Ramos (cell line): ENCODE measurements around the gene TTC13.

ENCODE experiments used
- in situ Hi-C: fragments of 300-500 bp; cut with MboI; formaldehyde crosslinking; loops from one replicate; pipeline ENCODE4 v1.14.3; 2022; ENCODE audit warnings: low sequenced_read_pairs; ENCODE audit not compliant: unreplicated experiment

Gene TTC13

GRCh38 chr1:230957580-230957989 is 21.1 kb downstream of the TTC13 start:
- in situ Hi-C loops, result no loop called here

GRCh38 chr1:230950404-230950803 is 28.3 kb downstream of the TTC13 start:
- in situ Hi-C loops, result no loop called here

DNA sequence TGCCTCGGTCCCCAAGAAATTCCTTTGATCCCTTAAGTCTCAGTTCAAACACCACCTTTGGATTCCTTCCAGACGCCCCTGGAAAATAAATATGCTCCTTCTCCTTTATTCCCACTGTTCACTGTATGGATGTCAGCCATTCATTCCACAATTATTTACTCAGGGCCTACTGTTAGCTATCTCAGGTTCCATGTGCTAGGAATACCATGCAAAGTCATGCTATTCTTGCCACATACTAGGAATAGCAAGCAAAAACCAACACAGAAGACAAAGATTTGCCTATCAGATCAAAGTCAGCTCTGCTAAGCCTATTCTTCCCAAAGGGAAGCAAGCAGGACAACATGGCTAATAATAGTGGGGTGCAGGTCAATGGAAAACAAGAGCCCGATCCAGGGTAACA is 29.8 kb downstream of the TTC13 start:
- in situ Hi-C loops, result no loop called here

DNA sequence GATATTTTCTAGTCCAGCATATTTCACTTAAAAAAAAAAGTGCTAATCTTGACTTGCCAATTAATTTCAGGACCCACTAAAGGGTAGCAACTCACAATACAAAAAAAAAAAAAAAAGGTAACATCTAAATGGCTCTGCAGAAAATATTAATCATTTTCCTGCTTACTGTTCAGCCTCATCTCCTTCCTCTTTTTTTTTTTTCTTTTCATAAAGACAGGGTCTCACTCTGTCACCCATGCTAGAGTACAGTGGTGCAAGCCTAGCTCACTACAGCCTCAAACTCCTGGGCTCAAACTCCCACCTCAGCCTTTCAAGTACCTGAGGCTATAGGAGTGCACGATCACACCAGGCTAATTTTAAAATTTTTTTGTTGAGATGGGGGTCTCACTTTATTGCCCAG is 30.4 kb downstream of the TTC13 start:
- in situ Hi-C loops, result no loop called here

DNA sequence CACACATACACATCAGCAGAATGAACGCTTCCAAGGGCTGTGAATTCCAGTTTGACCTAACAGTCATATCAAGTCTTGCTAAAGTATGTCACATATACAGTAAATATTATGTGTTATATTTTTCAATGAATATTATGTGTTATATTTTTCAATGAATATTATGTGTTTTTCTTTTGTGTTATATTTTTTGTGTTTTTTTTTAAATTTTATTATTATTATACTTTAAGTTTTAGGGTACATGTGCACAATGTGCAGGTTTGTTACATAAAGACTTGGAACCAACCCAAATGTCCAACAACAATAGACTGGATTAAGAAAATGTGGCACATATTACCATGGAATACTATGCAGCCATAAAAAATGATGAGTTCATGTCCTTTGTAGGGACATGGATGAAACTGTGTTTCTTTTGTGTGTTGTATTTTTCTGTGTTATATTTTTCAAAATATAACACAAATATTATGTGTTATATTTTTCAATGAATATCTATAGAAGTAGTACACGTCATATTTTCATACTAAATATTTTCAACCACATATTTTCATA is 35.5 kb downstream of the TTC13 start:
- in situ Hi-C loops, result no loop called here

GRCh38 chr1:230940848-230941247 is 37.8 kb downstream of the TTC13 start:
- in situ Hi-C loops, result no loop called here

- in situ Hi-C loops, result no loop called here
Measured at GRCh38 chr1:230939806-230940489, 38.7 kb downstream of the TTC13 start.

DNA sequence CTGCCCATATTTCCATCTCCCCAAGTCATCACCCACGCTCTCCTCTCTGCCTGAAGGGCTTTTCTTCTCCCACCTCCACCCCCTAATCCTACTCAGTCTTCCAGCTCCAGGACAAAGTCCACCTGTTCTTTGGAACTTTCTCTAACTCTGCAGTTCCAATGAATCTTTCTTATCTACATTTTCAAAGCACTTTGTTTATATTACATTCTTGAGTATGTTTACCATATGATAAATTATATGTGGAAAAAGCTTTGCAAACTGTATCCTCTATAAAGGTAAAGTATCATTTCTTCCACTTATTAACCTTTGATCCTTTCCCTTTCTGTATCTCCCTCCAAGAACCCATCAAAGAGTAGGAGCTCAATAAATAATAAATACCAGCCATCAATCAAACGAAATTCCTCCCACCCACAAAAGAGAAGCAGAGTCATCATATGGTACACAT is 39.7 kb downstream of the TTC13 start:
- in situ Hi-C loops, result no loop called here

DNA sequence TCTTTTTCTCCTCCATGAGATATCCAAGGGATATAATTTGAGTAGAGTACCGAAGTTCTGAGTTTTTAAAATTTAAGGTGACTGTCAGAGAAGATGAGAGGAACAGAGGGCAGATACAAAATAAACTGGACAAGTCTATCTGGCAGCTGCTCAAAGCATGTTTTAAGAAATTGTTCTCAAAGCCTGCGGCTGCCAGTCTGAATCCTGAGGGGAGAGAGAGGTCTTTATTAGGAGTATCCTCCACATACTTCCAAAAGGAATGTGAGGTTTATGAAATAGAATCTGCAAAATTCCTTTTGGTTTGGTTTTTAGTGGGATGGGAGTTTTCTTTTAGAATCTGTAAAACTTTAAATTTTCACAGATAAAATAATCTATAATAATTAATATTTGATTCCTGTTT is 41.3 kb downstream of the TTC13 start:
- in situ Hi-C loops, result no loop called here

- in situ Hi-C loops, result no loop called here
Measured at GRCh38 chr1:230936475-230936874, 42.2 kb downstream of the TTC13 start.

- in situ Hi-C loops, result no loop called here
Measured at GRCh38 chr1:230935852-230936251, 42.8 kb downstream of the TTC13 start.

- in situ Hi-C loops, result no loop called here
Measured at GRCh38 chr1:230930986-230931385, 47.7 kb downstream of the TTC13 start.

GRCh38 chr1:230926182-230926581 is 52.5 kb downstream of the TTC13 start:
- in situ Hi-C loops, result no loop called here

- in situ Hi-C loops, result no loop called here
Measured at GRCh38 chr1:230925608-230926007, 53.1 kb downstream of the TTC13 start.

- in situ Hi-C loops, result loop anchor here (25.0 kb wide), 2 partner anchors 164 to 289 kb away; no protein-coding TSS in a partner anchor
Measured at GRCh38 chr1:230923176-230923575, 55.5 kb downstream of the TTC13 start.

DNA sequence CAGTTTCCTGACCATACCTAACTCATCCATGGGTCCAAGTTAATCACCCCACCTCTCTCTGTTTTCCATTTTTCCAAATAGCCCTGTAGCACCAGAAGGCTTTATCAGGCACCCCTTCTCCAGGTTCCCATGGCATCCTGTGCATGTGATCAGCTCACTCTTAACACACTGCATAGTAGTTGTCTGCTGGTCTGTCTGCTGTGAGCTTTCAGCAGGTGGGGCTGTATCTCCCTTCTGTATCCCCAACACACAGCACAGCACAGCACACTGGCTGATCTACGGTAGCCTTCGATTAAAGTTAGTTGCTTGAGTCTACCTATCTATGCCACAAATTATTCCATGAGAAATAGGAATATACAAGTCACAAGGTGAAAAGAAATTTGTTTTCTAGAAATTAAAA is 56.0 kb downstream of the TTC13 start:
- in situ Hi-C loops, result loop anchor here (25.0 kb wide), 2 partner anchors 165 to 290 kb away; no protein-coding TSS in a partner anchor

DNA sequence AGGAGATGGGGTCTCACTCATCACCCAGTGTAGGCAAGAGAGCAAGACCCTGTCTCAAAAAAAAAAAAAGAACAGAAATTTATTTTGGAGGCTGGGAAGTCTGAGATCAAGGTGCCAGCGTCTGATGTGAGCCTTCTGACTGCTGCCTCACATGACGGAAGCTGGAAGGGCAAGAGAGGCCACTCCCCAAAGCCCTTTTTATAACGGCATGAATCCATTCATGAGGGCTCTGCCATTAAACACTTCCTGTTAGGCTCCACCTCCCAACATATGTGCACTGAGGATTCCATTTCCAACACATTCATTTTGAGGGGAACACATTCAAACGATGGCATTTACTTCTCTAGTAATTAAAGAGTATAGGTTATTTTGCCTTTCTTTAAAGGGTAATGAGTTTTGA is 59.5 kb downstream of the TTC13 start:
- in situ Hi-C loops, result loop anchor here (25.0 kb wide), 2 partner anchors 168 to 293 kb away; no protein-coding TSS in a partner anchor

DNA sequence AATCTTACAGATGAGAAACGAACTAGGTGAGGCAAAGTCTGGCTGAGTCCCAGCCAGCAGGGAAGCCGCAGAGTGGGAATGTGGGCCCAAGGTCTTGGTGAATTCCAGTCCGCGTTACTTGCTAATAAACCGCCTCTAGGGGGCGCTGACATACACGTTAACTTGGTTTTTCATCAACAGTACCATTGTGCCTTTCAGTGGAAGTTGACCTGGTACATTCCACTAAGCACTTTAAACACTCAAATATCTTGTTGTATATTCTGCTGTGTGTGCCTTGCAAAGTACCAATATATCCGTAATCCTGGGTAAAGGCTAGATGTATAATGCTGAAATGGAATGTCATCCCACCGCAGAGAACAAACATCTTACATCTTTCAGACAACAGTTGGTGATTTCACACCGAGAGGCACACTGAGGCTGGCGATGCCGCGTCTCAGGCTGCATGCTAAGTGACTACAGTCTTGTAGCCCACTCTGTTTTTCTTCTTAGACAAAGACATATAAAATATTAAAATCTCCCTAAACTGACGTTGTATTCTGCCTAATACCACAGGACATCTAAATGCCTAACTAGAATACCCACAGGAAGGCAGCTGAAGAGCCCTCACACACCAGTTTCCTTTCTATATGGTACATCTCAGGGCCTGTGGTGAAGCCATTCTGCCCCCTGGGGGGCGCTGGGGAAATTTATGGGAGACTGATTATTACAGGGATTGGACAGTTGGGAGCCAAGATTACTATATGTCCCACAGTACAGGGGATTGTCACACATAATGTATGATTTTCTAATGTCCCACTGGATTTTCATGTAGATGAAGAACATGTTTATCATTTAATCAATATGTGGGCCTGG is 61.2 kb downstream of the TTC13 start:
- in situ Hi-C loops, result loop anchor here (25.0 kb wide), 2 partner anchors 170 to 295 kb away; no protein-coding TSS in a partner anchor

DNA sequence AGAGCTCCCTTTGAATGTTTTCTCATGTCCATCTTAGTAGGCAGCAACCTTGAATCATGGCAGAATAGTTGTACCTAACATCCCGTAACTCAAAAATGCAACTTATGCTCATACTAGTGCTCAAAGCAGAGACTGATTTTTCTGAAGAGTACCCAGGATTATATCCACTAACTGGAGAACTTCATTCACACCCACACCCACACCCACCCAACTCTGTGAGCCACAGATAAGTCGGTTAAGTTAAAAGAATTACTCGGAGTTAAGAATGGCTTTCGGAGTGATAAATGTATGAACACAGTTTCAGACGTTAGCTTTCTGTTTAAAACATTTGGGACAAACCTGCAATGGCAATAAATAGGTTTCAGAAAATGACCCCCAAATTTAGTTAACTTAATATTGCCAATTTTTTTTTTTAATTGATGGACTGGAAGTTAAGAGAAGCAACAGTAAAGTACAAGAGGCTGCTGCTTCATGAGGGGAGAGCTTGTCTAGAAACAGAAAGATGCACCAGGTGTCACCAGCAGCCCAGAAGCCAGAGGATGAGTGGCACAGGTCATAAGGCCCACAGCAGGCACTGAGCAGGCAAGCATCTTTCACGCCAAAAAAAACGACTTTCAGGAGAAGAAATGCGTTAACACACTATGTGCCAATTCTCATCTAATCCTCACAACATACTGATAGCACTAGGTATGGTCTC is 61.9 kb downstream of the TTC13 start:
- in situ Hi-C loops, result loop anchor here (25.0 kb wide), 2 partner anchors 171 to 296 kb away; no protein-coding TSS in a partner anchor

DNA sequence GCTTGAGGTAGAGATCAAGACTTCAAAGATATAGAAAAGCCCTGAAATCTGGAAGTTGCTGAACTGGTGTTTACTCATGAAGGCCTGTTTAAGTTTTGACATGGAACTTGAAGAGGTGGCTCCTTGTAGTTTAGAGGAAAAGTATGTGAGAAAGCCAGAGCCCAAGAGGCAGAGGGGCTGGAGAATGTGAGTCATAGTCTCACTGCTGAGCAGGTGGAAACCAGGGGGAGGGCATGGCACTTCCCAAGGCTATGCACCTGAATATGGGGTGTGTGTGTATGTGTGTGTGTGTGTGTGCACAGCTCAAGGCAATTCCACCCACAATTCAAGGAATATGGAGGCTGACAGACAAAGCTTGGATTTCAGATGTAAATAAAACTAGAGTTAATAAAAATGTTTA is 63.6 kb downstream of the TTC13 start:
- in situ Hi-C loops, result loop anchor here (25.0 kb wide), 2 partner anchors 172 to 297 kb away; no protein-coding TSS in a partner anchor
